WTC11 (cell line): ENCODE data around the gene SLC27A2.

Source experiments
- AFF4 ChIP-seq: sonication (generic); formaldehyde crosslinking; IDR thresholded peaks from 2 replicates; pipeline ENCODE4 v1.8.1; 2023; ENCODE audit warnings: mild to moderate bottlenecking, missing genetic modification reagents, borderline replicate concordance
- CBFB ChIP-seq: sonication (generic); formaldehyde crosslinking; IDR thresholded peaks from 2 replicates; pipeline ENCODE4 v1.8.1; 2022; ENCODE audit warnings: mild to moderate bottlenecking, low read depth, missing genetic modification reagents
- CREM ChIP-seq: sonication (generic); formaldehyde crosslinking; IDR thresholded peaks from 2 replicates; pipeline ENCODE4 v1.8.1; 2022; ENCODE audit warnings: mild to moderate bottlenecking, missing genetic modification reagents, moderate library complexity
- CTCF ChIP-seq: fragments of 200-600 bp; IDR thresholded peaks from 2 replicates; pipeline ENCODE4 v1.8.0; 2022; ENCODE audit warnings: antibody characterized with exemption
- ELF4 ChIP-seq: sonication (generic); formaldehyde crosslinking; IDR thresholded peaks from 2 replicates; pipeline ENCODE4 v1.8.1; 2022; ENCODE audit warnings: low read depth, mild to moderate bottlenecking, moderate library complexity, missing genetic modification reagents
- FOXK1 ChIP-seq: sonication (generic); formaldehyde crosslinking; IDR thresholded peaks from 2 replicates; pipeline ENCODE4 v1.8.0; 2022; ENCODE audit warnings: mild to moderate bottlenecking, moderate library complexity, missing genetic modification reagents
- IRF1 ChIP-seq: sonication (generic); formaldehyde crosslinking; IDR thresholded peaks from 2 replicates; pipeline ENCODE4 v1.8.0; 2023; ENCODE audit warnings: missing genetic modification reagents
- MLX ChIP-seq: sonication (generic); formaldehyde crosslinking; IDR thresholded peaks from 2 replicates; pipeline ENCODE4 v1.8.1; 2023; ENCODE audit warnings: mild to moderate bottlenecking, missing genetic modification reagents, moderate library complexity
- SP1 ChIP-seq: sonication (generic); formaldehyde crosslinking; conservative IDR thresholded peaks from 2 replicates; pipeline ENCODE4 v1.8.1; 2022; ENCODE audit warnings: missing genetic modification reagents
- USF2 ChIP-seq: sonication (generic); formaldehyde crosslinking; IDR thresholded peaks from 2 replicates; pipeline ENCODE4 v1.8.1; 2023; ENCODE audit warnings: mild to moderate bottlenecking, missing genetic modification reagents, moderate library complexity
- ZBTB43 ChIP-seq: sonication (generic); formaldehyde crosslinking; IDR thresholded peaks from 2 replicates; pipeline ENCODE4 v1.8.1; 2023; ENCODE audit warnings: mild to moderate bottlenecking, missing genetic modification reagents
- ZMAT4 ChIP-seq: fragments of 250-450 bp; sonication (Bioruptor Pico); IDR thresholded peaks from 2 replicates; pipeline ENCODE4 v1.9.0; 2021; ENCODE audit warnings: mild to moderate bottlenecking
- ZNF281 ChIP-seq: sonication (generic); formaldehyde crosslinking; IDR thresholded peaks from 2 replicates; pipeline ENCODE4 v1.8.0; 2023; ENCODE audit warnings: mild to moderate bottlenecking, missing genetic modification reagents

- TF ChIP-seq ZBTB43 (CRISPR knock-in tag): no peak
- no peak for TF ChIP-seq CTCF
- TF ChIP-seq CREM (CRISPR knock-in tag): no peak
- no peak for TF ChIP-seq USF2 (CRISPR knock-in tag)
- TF ChIP-seq SP1 (CRISPR knock-in tag): no peak
- no peak for TF ChIP-seq IRF1 (CRISPR knock-in tag)
- no peak for TF ChIP-seq FOXK1 (CRISPR knock-in tag)
- TF ChIP-seq AFF4 (CRISPR knock-in tag): no peak
- TF ChIP-seq MLX (CRISPR knock-in tag): no peak
- TF ChIP-seq ELF4 (CRISPR knock-in tag): no peak
- TF ChIP-seq ZNF281 (CRISPR knock-in tag): no peak
- TF ChIP-seq CBFB: no peak
- TF ChIP-seq ZMAT4 (CRISPR knock-in tag): no peak
Measured at GRCh38 chr15:50257924-50258323, 75.9 kb downstream of the SLC27A2 start.
